GM19043 (cell line): ENCODE data around the gene APOBEC3H.

Experiments used
- ATAC-seq: cut with Tn5 transposase; IDR thresholded peaks from one replicate; pipeline ENCODE4 v1.9.1; 2021; ENCODE audit warnings: low read depth; ENCODE audit not compliant: unreplicated experiment

APOBEC3H gene

DNA sequence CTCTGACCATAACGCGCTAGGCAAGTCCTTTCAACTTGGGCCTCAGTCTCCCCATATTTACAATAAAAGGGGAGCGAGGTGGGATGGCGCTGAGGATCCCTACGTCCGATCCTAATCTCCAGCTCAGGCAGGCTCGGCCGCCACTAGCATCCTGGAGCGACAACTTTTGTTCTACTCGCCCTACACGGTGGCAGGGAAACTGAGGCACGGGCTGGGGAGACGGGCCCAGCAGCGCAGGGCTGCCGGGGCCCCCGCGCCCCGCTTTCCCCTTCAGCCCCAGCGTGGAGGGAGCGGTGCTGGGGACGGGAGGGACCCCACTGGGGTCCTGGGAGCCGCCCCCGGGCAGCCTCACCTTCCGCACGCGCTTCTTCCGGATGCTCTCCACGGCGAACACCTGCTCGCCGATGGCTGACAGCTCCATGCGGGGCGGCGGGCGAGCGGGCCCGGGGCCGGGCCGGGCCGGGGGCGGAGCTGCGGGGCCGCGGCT is 55.0 kb downstream of the APOBEC3H start:
- no peak for ATAC-seq

DNA sequence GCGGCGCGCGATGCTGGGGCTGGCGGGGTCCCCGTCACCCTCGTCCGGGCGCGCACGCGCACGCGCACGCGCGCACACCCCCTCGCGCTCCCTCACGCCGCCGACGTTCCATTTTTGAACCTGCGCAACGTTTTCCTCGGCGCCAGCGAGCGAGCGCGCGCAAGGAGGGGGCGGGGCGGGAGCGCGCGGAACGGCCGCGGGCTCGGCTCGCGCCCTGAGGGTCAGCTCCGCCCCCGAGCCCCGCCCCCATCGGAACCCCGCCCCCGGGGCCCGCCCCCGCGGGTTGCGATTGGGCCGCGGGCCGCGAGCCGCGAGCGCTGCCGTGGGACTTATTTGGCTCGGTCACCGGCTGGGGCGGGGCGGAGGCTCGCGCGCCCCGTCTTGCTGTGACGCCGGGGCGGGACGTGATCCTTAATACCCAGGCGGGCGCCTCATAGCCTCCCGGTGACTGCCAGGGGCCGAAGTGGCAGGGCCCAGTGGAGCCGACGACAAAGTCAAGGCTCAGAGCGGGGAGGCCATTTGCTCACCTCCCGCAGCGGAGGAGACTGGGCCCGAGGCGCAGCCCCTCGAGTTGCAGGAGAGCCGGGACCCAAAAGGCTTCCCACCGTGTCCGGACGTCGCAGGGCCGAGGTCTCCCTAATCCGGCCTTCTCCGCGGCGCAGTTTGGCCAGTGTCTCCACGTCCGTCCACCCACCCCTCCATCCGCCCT is 55.6 kb downstream of the APOBEC3H start, which contains the start of gene CBX7:
Gene CBX7 (minus strand): TSS at position 170 of the 709 bp plus-strand sequence. CDS start 236 bp downstream, outside the sequence.
- peak; percentile 56 for ATAC-seq

DNA sequence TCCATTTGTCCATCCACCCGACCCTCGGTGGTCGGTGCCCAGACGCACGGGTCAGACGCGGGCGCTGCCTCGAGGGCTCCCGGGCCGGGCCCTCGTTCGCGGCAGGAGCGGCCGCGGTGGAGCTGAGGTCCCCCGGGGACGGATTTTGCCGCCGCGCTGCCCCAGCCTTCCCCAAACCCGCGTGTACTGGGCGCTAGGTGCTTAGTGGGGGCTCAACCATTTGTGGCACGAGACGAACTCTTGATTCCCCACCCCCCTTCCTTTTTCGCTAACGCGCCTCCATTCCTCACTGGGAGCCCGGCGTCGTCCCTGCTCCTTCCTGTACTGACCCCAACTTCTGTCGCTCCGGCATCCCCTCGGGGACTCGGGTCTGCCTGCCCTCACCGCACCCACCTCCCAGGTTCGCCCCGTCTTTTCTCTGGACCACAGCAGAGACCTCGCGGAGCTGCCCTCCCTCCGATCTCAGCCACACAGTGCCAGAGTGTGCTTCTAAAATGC is 56.2 kb downstream of the APOBEC3H start:
- ATAC-seq = no peak
